UCSD-AML1 (cell line): ENCODE measurements around the gene EGLN1.
"Not testable (repeated sequence)": the region's sequence is repeated elsewhere in the genome, so short reads cannot be mapped to it uniquely, and the experiment has no call there.

ENCODE experiments used
- DNase-seq: peaks from one replicate; lab custom pipeline; 2025; ENCODE audit not compliant: unreplicated experiment; lab: John Stamatoyannopoulos, UW

EGLN1 gene

GRCh38 chr1:231364192-231364591 is 57.9 kb downstream of the EGLN1 start:
- DNase-seq, result no peak

- DNase-seq, result no peak
These were observed 58.5 kb downstream of the EGLN1 start for GRCh38 chr1:231363624-231364023.

- no peak for DNase-seq
These were observed 59.8 kb downstream of the EGLN1 start for GRCh38 chr1:231362325-231362724.

GRCh38 chr1:231359113-231359512 is 63.0 kb downstream of the EGLN1 start:
- no peak for DNase-seq

GRCh38 chr1:231357831-231358354 is 64.2 kb downstream of the EGLN1 start:
- no peak for DNase-seq

- DNase-seq, result no peak
These were observed 64.8 kb downstream of the EGLN1 start for GRCh38 chr1:231357187-231357772.

GRCh38 chr1:231355171-231355570 is 66.9 kb downstream of the EGLN1 start:
- DNase-seq, result no peak

GRCh38 chr1:231354330-231355020 is 67.6 kb downstream of the EGLN1 start:
- no peak for DNase-seq

- no peak for DNase-seq
These were observed 69.0 kb downstream of the EGLN1 start for GRCh38 chr1:231353086-231353485.

- no peak for DNase-seq
These were observed 70.3 kb downstream of the EGLN1 start for GRCh38 chr1:231351816-231352215.

GRCh38 chr1:231348856-231349255 is 73.2 kb downstream of the EGLN1 start:
- DNase-seq, result not testable (repeated sequence)

- DNase-seq, result no peak
These were observed 73.6 kb downstream of the EGLN1 start for GRCh38 chr1:231348442-231348841.

- DNase-seq, result no peak
These were observed 74.1 kb downstream of the EGLN1 start for GRCh38 chr1:231347961-231348360.

- no peak for DNase-seq
These were observed 81.6 kb downstream of the EGLN1 start for GRCh38 chr1:231340328-231341013.

- no peak for DNase-seq
These were observed 83.6 kb downstream of the EGLN1 start, which contains the start of gene SPRTN for GRCh38 chr1:231338270-231339128. Gene SPRTN (plus strand): TSS chr1:231338293. CDS start chr1:231338384, 91 bp downstream.

- DNase-seq, result peak; percentile 99
These were observed 84.4 kb downstream of the EGLN1 start, which contains the start of gene EXOC8 for GRCh38 chr1:231337472-231338269. Gene EXOC8 (minus strand): TSS chr1:231337852. CDS start chr1:231337745, 107 bp downstream.

- no peak for DNase-seq
These were observed 85.0 kb downstream of the EGLN1 start for GRCh38 chr1:231337043-231337471.

- no peak for DNase-seq
These were observed 86.2 kb downstream of the EGLN1 start for GRCh38 chr1:231335663-231336602.

GRCh38 chr1:231334952-231335351 is 87.1 kb downstream of the EGLN1 start:
- DNase-seq, result no peak
